Duodenal mucosa (tissue), 2 donors: ENCODE data around the gene AKAP6.
A peak's percentile ranks its signal among the peaks of the same experiment; 100 is the strongest.

Experiments
- H3K27ac ChIP-seq: one replicate; pipeline ENCODE4 v1.7.0; 2013; ENCODE audit warnings: low read depth, low read length
- H3K27me3 ChIP-seq, 2 donors: one replicate each; pipeline ENCODE4 v1.7.0; 2013; ENCODE audit warnings: low read length in 2 of 2, control low read depth in 1 of 2; ENCODE audit not compliant: insufficient read depth in 2 of 2, control insufficient read depth in 1 of 2
- H3K36me3 ChIP-seq, 2 donors: one replicate each; pipeline ENCODE4 v1.7.0; 2013; ENCODE audit warnings: low read length in 2 of 2, control low read depth in 1 of 2; ENCODE audit not compliant: insufficient read depth in 2 of 2, control insufficient read depth in 1 of 2
- H3K4me1 ChIP-seq, 2 donors: one replicate each; pipeline ENCODE4 v1.7.0; 2013; ENCODE audit warnings: low read length in 2 of 2, control low read depth in 1 of 2; ENCODE audit not compliant: insufficient read depth in 2 of 2, control insufficient read depth in 1 of 2
- H3K4me3 ChIP-seq, 2 donors: one replicate each; pipeline ENCODE4 v1.7.0; 2013; ENCODE audit warnings: low read length in 2 of 2, low read depth in 1 of 2
- H3K9ac ChIP-seq, 2 donors: one replicate each; pipeline ENCODE4 v1.7.0; 2013; ENCODE audit warnings: low read length in 2 of 2, low read depth in 1 of 2
- H3K9me3 ChIP-seq, 2 donors: one replicate each; pipeline ENCODE4 v1.7.0; 2013; ENCODE audit warnings: low read length in 2 of 2, control low read depth in 1 of 2; ENCODE audit not compliant: control insufficient read depth in 1 of 2

Gene AKAP6

GRCh38 chr14:32329146-32329545, at the start of gene AKAP6:
Gene AKAP6, plus strand, starts transcription at chr14:32329298. Its CDS starts 104,196 bp downstream, at chr14:32433494.
- no peaks in the 10 kb centered on the region for H3K36me3 ChIP-seq
- no peak within 1 kb of the TSS for H3K27ac ChIP-seq
- H3K27me3 ChIP-seq, result no peaks in the 10 kb centered on the region
- H3K9me3 ChIP-seq, result no peaks in the 10 kb centered on the region
- no peak within 1 kb of the TSS for H3K4me3 ChIP-seq
- H3K4me1 ChIP-seq, result peaks cover 0 to 7% of the 10 kb centered on the region in 2 donors
- no peak within 1 kb of the TSS for H3K9ac ChIP-seq

- no peak overlapping the region for H3K9ac ChIP-seq
- no peaks in the 10 kb centered on the region for H3K27me3 ChIP-seq
- H3K4me1 ChIP-seq, result no peaks in the 10 kb centered on the region
- H3K4me3 ChIP-seq, result no peak overlapping the region
- H3K36me3 ChIP-seq, result no peaks in the 10 kb centered on the region
- no peak overlapping the region for H3K27ac ChIP-seq
- no peaks in the 10 kb centered on the region for H3K9me3 ChIP-seq
Measured at GRCh38 chr14:32286602-32287001, 42.5 kb upstream of the AKAP6 start.

- H3K4me3 ChIP-seq, result no peak overlapping the region
- H3K9ac ChIP-seq, result no peak overlapping the region
- no peaks in the 10 kb centered on the region for H3K36me3 ChIP-seq
- H3K4me1 ChIP-seq, result no peaks in the 10 kb centered on the region
- no peak overlapping the region for H3K27ac ChIP-seq
- no peaks in the 10 kb centered on the region for H3K9me3 ChIP-seq
- no peaks in the 10 kb centered on the region for H3K27me3 ChIP-seq
Measured at GRCh38 chr14:32296366-32296765, 32.7 kb upstream of the AKAP6 start.

GRCh38 chr14:32298346-32298745, 30.8 kb upstream of the AKAP6 start:
- Histone ChIP-seq H3K9ac (no peak overlapping the region), H3K27me3 (no peaks in the 10 kb centered on the region), H3K27ac (no peak overlapping the region), H3K4me3 (no peak overlapping the region), H3K9me3 (no peaks in the 10 kb centered on the region), H3K36me3 (no peaks in the 10 kb centered on the region), H3K4me1 (no peaks in the 10 kb centered on the region)

GRCh38 chr14:32300136-32300535, 29.0 kb upstream of the AKAP6 start:
- no peak overlapping the region for H3K4me3 ChIP-seq
- H3K9me3 ChIP-seq, result no peaks in the 10 kb centered on the region
- no peak overlapping the region for H3K9ac ChIP-seq
- no peak overlapping the region for H3K27ac ChIP-seq
- no peaks in the 10 kb centered on the region for H3K4me1 ChIP-seq
- H3K36me3 ChIP-seq, result no peaks in the 10 kb centered on the region
- H3K27me3 ChIP-seq, result no peaks in the 10 kb centered on the region

- no peak overlapping the region for H3K9ac ChIP-seq
- H3K36me3 ChIP-seq, result no peaks in the 10 kb centered on the region
Measured at GRCh38 chr14:32303865-32304264, 25.2 kb upstream of the AKAP6 start.

GRCh38 chr14:32304296-32304695, 24.8 kb upstream of the AKAP6 start:
- Histone ChIP-seq H3K36me3 (no peaks in the 10 kb centered on the region), H3K9me3 (no peaks in the 10 kb centered on the region), H3K4me3 (no peak overlapping the region), H3K27me3 (no peaks in the 10 kb centered on the region), H3K4me1 (peaks cover 5 to 20% of the 10 kb centered on the region in 2 donors), H3K9ac (no peak overlapping the region), H3K27ac (no peak overlapping the region)

More at GRCh38 chr14:32303865-32304264, 25.2 kb upstream of the AKAP6 start:
- no peaks in the 10 kb centered on the region for H3K27me3 ChIP-seq
- H3K27ac ChIP-seq, result no peak overlapping the region
- peaks cover 5 to 17% of the 10 kb centered on the region in 2 donors for H3K4me1 ChIP-seq
- H3K9me3 ChIP-seq, result no peaks in the 10 kb centered on the region
- H3K4me3 ChIP-seq, result no peak overlapping the region

- no peak overlapping the region for H3K4me3 ChIP-seq
- H3K36me3 ChIP-seq, result no peaks in the 10 kb centered on the region
- no peaks in the 10 kb centered on the region for H3K27me3 ChIP-seq
Measured at GRCh38 chr14:32306549-32306948, 22.5 kb upstream of the AKAP6 start.

GRCh38 chr14:32307881-32308582, 21.1 kb upstream of the AKAP6 start:
- H3K9me3 ChIP-seq, result no peaks in the 10 kb centered on the region
- no peak overlapping the region for H3K9ac ChIP-seq
- no peaks in the 10 kb centered on the region for H3K36me3 ChIP-seq
- H3K27ac ChIP-seq, result no peak overlapping the region
- H3K4me1 ChIP-seq, result peaks cover 5 to 28% of the 10 kb centered on the region in 2 donors
- no peaks in the 10 kb centered on the region for H3K27me3 ChIP-seq
- peak overlapping the region in 1 of 2 donors; percentile 19 for H3K4me3 ChIP-seq

More at GRCh38 chr14:32306549-32306948, 22.5 kb upstream of the AKAP6 start:
- Histone ChIP-seq H3K27ac (no peak overlapping the region), H3K4me1 (peaks cover 5 to 28% of the 10 kb centered on the region in 2 donors), H3K9me3 (no peaks in the 10 kb centered on the region), H3K9ac (no peak overlapping the region)

- Histone ChIP-seq H3K27me3 (no peaks in the 10 kb centered on the region), H3K4me1 (peaks cover 9 to 35% of the 10 kb centered on the region in 2 donors), H3K9ac (no peak overlapping the region), H3K4me3 (no peak overlapping the region), H3K9me3 (no peaks in the 10 kb centered on the region), H3K27ac (no peak overlapping the region), H3K36me3 (no peaks in the 10 kb centered on the region)
Measured at GRCh38 chr14:32310876-32311275, 18.2 kb upstream of the AKAP6 start.
